Kidney capillary endothelial cell (primary cell): ENCODE data around the gene MED7.

Experiments used
- DNase-seq: peaks from one replicate; pipeline ENCODE4 v3.0.0-alpha.2; 2018; ENCODE audit warnings: low spot score

The MED7 gene

DNA sequence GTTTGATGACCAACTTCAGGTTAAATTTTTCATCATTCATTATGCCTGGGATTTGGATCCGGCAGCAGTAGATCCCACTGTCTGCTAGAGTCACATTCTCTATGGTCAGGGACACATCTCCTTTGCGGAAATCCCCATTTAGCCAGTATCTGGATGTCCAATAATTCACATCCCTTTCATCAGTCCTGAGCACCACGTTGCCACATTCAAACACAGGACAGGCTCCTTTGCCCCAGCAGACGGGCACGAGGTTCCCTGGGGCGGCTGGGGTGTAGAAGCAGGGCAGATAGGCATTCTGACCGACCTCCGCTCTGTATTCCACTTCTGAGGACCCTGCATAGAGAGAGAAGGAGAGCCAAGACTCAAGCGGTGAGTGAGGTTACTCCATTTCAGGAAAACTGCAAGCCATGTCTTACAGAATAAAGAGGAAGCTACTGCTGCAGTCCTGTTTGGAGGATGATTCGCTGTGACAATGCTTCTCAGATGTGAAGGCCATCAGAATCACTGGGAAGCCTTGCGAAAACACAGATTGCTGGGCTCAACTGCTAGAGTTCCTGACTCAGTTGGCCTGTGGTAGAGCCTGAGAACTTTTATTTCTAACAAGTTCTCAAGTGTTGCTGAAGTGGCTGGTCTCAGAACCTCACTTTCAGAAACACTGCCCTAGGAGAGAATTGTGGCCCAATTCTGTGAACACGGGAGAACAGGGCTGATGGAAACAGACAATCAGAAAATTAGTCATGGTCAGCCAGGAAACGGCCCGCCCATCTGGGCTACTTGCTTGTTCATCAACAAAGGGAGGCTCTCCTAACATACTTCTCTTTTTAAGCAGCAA lies 35.8 kb downstream of the MED7 start:
- peak; percentile 43 for DNase-seq

DNA sequence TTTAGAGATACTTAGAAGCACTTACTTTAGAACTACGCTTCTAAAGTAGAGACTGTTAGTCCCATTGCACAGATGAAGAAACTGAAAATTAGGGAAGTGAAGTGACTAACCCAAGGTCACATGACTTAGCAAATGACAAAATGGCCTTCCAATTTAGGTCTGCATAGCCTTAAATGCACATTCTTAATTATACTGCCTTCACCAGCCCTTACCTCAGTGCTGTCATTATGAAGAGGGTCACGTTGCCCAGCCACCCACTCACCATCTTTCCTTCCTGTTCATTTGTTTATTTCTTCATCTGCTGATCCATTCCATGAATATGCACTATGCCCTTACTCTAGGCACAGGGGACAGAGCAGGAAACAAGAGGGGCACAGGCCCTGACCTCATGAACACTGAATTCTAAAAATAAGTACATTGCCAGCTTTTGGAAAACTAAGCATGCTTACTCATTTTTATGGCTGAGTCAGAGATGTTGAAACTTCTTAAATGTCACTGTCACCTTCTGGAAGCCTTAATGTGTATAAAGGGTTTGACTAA lies 42.5 kb downstream of the MED7 start:
- peak; percentile 52 for DNase-seq

DNA sequence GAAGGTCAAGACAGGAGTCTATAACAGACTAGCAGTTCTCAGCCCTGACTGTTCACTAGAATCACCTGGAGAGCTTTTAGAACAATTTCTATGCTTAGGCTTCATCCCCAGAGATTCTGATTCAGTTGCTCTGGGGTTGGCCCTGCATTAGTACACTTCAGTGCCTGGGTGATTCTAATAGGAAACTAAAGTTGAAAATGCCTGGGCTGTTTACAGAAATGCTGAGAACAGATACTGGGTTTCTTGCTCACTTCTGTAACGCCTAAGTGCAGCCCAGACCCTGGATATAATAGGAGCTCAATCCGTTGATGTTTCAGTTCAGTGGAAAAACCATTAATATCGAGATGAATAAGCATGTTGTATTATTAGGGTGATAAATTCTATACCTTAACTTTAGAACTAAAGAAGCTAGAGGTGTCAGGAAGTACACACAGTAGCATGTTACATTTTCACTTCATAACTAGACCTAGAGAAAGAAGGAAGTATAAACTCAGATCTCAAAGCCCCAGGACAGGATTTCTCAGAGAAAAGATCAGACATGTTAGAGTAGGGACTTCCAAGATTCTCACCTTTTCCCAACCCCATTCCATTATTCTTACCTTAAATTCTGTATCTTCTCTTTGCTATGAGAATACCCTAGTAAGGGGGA lies 54.2 kb downstream of the MED7 start:
- DNase-seq, result no peak
